GM18867 (cell line): ENCODE measurements around the gene LIMA1.
"Not testable (repeated sequence)": the region's sequence is repeated elsewhere in the genome, so short reads cannot be mapped to it uniquely, and the experiment has no call there.

Experiments used
- ATAC-seq: cut with Tn5 transposase; IDR thresholded peaks from one replicate; pipeline ENCODE4 v1.9.1; 2021; ENCODE audit warnings: mild to moderate bottlenecking, moderate library complexity; ENCODE audit not compliant: unreplicated experiment

Gene LIMA1

DNA sequence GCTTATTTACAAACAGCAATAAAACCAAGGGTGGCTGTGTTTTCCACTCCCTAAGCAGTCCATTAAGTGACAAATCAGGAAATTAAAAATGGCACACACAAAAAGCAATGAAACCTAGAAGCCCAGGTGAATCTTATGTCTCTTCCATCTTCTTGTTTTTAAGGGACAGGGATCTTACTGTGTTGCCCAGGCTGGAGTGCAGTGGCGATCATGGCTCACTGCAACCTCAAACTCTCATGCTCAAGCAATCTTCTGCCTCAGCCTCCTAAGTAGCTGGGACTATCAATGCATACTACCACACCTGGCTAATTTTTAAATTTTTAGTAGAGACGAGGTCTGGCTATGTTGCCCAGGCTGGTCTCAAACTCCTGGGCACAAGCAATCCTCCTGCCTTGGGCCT lies 63.8 kb downstream of the LIMA1 start:
- no peak for ATAC-seq

- ATAC-seq, result not testable (repeated sequence)
Observed at GRCh38 chr12:50219001-50219400, 64.3 kb downstream of the LIMA1 start.

DNA sequence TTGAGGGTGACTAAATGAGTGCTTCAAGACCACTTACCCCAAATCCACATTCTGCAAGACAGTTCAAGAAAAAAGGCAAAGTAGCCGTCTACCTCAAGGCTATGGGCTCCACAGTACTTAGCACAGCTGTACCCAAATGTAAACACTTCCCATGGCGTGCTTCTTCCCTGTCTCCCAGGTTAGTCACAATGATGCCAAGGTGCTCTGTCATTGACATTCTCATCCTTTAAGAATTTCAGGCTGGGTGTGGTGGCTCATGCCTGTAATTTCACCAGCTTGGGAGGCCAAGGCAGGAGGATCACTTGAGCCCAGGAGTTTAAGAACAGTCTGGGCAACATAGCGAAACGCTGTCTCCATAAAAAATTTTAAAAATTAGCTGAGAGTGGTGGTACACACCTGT lies 64.9 kb downstream of the LIMA1 start:
- ATAC-seq, result no peak

GRCh38 chr12:50217202-50217601 lies 66.1 kb downstream of the LIMA1 start:
- ATAC-seq, result no peak

DNA sequence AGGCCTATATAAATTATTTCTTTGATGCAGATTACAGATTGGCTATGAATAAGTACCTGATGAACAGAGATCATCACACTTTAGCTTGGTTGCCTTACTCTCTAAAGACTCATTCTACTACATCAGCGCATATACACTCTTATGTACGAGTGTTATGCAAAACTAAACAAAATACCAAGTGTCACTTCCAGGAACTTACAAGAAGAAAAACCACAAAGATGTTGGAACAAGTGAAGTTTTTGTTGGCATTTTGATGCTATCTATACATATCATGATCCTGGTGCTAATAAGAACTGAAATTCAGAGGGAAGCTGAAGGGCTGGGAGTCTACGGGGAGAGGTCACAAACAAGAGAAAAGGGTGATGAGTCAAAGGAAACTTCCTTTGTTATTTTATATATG lies 68.3 kb downstream of the LIMA1 start:
- no peak for ATAC-seq

DNA sequence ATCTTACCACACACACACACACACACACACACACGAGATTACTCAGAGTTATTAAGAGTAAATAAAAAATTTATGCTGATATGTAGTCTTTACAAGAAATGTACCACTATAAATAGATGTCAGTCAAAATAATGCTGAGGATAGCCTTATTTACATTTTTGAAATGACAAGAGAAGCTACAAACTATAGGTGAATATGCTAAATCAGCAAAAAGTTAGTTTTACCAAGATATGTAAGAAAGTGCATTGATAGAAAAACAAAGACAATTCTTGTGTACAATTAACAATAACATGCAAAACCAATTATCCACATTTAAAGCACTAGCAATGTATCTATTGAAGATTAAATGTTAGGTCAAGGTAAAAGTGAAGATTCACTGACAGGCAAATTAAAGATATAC lies 69.3 kb downstream of the LIMA1 start:
- ATAC-seq, result no peak

DNA sequence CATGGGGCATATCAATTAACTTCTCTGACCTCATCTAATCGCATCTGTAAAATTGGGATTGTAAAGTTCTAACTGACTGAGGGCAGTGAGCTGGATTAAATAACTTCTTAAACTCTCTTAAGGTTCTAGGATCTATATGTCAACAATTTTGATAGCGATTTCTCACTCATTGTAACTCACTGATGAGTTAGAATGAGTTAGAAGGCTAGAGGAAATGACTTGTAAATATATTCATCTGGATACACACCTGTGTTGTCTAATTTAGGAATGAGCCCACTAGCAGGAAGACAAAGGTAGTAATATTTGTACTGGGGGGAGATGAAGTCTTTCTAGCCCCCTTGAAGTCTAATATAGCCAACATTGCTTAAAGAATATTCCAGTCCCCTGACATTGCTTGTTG lies 69.9 kb downstream of the LIMA1 start:
- ATAC-seq, result no peak

- no peak for ATAC-seq
Observed at GRCh38 chr12:50212071-50212467, 71.3 kb downstream of the LIMA1 start.

DNA sequence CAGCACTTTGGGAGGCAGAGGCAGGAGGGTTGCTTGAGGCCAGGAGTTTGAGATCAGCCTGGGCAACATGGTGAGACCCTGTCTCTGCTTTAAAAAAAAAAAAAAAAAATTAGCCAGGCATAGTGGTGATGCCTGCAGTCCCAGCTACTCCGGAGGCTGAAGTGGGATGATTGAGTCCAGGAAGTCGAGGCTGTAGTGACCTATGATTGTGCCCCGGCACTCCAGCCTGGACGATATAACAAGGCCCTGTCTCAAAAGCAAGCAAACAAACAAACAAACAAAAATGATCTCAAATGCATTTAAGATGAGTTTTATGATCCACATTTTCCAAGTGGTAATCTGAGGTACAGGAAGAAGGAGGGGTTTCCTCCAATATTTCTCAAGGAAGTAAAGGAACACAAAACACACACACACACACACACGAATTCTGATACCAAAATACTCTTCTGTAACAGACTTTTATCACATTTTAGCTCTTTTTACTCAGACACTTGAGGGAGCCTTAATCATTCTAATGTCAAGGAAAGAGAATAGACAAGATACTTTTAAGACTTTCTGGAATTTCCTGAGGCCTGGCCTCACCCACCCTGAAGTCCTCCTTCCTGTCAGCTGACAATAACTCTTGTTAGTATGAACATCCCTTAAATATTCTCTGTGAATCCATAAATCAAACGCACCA lies 71.8 kb downstream of the LIMA1 start:
- no peak for ATAC-seq

DNA sequence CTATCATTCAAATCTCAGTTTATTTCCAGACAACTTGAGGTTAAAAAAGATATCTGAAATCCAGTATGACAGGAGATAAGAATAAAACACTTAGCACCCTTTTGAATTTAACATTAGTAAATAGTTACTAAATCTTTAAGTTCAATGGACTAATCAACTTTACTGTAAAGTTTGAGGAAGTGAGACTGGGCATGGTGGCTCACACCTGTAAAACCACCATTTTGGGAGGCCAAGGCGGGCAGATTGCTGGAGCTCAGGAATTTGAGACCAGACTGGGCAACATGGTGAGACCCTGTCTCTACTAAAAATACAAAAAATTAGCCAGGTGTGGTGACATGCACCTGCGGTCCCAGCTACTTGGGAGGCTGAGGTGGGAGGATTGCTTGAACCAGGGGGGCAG lies 75.9 kb downstream of the LIMA1 start:
- no peak for ATAC-seq

- no peak for ATAC-seq
Observed at GRCh38 chr12:50205648-50206047, 77.7 kb downstream of the LIMA1 start.

DNA sequence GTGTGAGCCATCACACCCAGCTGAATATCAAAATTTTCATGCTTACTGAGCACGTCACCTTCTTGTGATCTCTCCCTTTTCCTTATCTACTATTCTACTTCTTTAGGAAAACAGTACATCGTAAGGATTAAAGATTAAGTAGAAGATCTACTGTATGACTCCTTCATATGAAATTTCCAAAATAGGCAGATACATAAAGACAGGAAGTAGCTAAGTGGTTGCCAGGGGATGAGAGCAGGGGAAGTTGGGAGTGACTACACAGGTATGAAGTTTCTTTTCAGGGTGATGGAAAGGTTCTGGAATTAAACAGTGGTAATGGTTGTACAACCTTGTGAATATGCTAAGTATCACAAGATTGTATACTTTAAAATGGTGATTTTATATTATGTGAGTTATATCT lies 79.6 kb downstream of the LIMA1 start:
- ATAC-seq, result no peak

DNA sequence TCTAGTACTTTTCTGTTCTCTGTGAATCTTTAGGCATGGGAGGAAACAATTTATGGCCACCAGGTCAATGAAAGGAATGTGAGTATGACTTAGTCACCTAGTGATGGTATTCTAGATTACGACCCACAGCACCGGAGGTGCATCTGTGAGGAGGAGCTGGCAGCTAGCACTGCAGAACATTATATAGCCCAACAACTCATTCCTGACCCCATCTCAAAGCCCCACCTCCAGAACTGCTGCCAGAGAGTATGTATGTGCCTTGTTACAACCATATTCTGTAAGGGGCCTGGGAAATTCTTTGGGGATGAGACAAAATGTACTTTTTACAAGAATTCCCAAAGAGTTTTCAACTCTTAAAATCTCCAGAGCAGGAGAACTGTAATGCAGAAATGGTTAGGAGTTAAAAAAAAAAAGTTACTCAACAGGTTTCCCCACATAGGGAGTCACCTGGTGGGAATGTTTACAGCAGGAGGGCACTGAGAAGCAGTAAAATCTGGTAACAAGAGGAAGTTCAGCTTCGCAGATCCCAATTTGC lies 81.3 kb downstream of the LIMA1 start:
- ATAC-seq, result no peak

DNA sequence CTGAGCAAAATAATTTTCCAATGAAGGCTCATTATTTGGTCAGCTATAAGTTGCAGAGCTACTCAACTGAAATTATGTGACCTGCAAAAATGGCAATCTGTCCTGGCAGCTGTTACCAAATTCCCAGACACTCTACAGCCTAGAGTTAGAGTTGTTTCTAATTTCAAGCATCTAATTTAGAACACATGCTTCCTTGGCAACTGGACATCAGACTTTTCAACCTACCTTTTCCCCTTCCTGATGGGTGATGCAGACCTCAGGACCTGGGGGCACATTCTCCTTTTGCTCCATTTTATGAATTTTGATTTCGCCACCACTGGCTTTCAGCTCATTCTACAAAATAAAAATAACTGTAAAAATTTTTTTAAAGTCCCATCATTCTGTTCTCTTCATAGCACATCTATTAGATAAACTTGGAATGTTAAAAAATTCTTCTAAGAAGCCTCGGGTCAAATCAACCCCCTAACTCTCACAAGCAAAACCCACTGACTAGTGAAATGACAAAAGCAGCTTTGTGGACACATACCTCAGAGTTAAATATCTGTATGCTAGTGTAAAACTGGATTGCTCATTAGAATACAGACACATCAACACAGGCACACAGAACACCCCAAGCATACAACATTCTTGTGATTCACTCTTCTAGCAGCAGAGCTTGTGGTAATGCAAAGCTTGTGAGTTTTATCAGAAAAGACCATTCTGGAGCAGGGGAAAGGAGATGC lies 82.6 kb downstream of the LIMA1 start:
- ATAC-seq, result no peak

GRCh38 chr12:50198829-50199228 lies 84.5 kb downstream of the LIMA1 start:
- no peak for ATAC-seq

GRCh38 chr12:50197297-50197727 lies 86.0 kb downstream of the LIMA1 start:
- no peak for ATAC-seq

- no peak for ATAC-seq
Observed at GRCh38 chr12:50196537-50196936, 86.8 kb downstream of the LIMA1 start.

DNA sequence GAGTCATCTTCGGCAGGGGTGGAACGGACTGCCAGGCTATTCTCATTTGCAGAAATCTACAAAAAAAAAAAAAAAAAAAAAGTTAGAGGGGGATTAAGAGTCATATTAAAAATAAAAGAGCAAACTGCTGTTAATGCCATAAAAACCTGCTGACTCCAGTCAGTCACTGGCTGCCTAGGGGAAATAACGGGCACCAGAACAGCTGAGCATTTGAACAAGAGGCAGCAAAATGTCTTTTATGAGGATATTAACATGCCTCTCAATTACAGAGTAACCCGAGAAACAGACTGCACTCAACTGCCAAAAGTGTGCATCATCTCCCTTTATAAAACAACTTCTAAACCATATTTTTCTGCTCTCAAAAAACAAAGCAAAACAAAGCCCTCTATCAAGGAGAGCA lies 87.5 kb downstream of the LIMA1 start:
- no peak for ATAC-seq

DNA sequence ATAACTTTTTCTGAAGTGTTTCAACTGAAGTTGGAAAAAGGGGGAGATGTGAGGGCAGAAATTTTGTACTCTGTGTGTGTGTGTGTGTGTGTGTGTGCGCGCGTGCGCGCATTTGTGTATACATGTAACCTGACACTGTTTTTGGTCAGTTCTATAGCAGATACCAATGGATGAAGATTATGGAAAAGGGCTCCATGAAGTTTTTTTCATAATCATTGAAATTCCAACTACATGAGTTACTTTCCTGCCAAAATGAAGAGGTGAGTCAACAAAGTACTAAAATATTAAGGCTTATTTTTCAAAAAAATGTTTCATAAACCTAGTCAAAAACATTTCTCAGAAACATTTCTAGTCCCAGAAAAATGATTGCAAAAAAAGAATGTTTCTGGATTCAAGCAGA lies 90.4 kb downstream of the LIMA1 start:
- no peak for ATAC-seq

DNA sequence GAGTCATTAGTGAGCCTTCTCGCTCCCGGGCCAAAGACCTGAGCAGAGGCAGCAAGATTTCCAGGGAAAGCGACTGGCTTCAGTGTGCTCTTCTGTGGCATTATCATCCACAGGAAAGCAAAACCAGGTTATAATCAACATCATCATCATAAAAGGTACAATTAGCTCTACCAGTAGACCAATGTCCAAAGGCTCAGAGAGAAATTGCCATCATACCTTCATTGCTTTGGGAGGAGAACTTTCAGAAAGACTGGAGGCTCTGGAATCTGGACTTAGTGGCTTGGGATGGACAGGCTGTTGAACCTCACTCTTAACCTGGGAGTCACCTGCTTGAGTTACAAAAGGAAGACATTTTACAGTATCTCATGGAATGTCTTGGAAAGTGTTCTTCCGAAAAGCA lies 91.1 kb downstream of the LIMA1 start:
- no peak for ATAC-seq

DNA sequence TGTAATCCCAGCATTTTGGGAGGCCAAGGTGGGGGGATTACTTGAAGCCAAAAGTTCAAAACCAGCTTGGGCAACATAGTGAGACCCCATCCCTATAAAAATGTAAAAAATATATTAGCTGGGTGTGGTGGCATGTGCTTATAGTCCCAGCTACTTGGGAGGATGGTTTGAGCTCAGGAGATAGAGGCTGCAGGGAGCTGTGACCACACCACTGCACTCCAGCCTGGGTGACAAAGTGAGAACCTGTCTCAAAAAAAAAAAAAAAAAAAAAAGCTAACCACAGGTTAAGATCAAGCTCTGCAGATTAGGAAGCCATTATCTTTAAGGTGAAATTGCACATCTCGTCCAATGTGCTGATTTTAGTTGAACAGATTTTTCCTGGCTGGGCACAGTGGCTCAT lies 92.5 kb downstream of the LIMA1 start:
- no peak for ATAC-seq

DNA sequence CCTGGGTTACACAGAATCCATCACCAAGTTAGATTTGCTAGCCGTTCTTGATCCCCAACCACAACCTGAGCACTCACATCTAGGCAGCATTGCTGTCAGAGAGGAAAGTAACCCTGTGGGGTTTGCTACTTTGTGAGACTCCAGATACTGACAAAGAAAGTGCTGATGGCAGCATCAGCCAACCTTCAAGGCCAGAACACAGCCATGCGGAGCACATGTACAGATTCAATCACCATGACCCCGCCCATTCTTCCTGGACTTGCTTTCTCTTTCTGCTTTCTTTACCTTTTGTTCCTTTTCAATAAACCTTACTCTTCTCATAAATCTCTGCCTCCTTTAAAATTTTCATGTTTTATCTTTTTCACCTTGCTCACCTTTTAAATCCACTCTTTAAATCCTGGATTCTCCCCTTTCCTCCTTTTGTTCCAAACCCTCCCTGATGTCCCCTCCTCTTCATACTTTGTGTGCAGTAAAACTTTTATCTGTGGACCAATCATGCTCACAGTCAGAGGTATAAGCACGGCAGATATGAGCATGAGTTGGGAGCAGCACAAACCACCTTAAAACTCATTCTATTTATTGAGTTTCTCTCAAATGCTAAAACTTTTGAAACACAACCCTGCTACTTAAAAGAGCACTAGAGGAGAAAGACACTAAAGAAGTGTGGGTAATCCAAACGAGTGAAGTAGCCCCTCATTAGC lies 94.3 kb downstream of the LIMA1 start:
- ATAC-seq, result no peak
